Transverse colon (tissue), 4 donors: ENCODE results near the gene ARID3C. TPM values are rescaled to one million over a fixed set of nuclear protein-coding genes. Genes with fewer than 3 reads are reported as not detected.

ENCODE experiments used
- DNase-seq: peaks from one replicate; pipeline ENCODE4 v3.0.0-alpha.2; 2019
- H3K27ac ChIP-seq, 4 donors: fragments of 200-600 bp; sonication (generic); 2 replicates each; pipeline ENCODE4 v1.5.1; 2016 to 2018; ENCODE audit warnings: inconsistent platforms in 4 of 4
- H3K27me3 ChIP-seq: fragments of 200-600 bp; sonication (generic); 2 replicates; pipeline ENCODE4 v1.5.1; 2017; ENCODE audit warnings: inconsistent platforms
- H3K36me3 ChIP-seq, 4 donors: fragments of 200-600 bp; sonication (generic); 2 replicates each; pipeline ENCODE4 v1.5.1; 2017 to 2019; ENCODE audit warnings: inconsistent platforms in 4 of 4
- H3K4me1 ChIP-seq, 4 donors: fragments of 200-600 bp; sonication (generic); 2 replicates each; pipeline ENCODE4 v1.5.1; 2017 to 2020; ENCODE audit warnings: inconsistent platforms in 4 of 4
- H3K4me3 ChIP-seq, 4 donors: fragments of 200-600 bp; sonication (generic); 1 replicate in 1 of 4; 2 replicates in 3 of 4; pipeline versions ENCODE4 v1.5.1 to v1.6.1; 2017 to 2019; ENCODE audit warnings: inconsistent platforms in 4 of 4
- H3K9me3 ChIP-seq, 2 donors: fragments of 200-600 bp; sonication (generic); 2 replicates each; pipeline ENCODE4 v1.5.1; 2017 to 2019; ENCODE audit warnings: inconsistent platforms in 2 of 2
- EP300 ChIP-seq: sonication (generic); formaldehyde crosslinking; IDR thresholded peaks from one replicate; pipeline ENCODE4 v1.6.1; 2017; ENCODE audit warnings: antibody characterized with exemption, low read depth
- POLR2A ChIP-seq: fragments of 450-650 bp; IDR thresholded peaks from one replicate; pipeline ENCODE4 v1.6.1; 2016; ENCODE audit warnings: antibody characterized with exemption, mild to moderate bottlenecking, moderate library complexity
- POLR2AphosphoS5 ChIP-seq, 3 donors: sonication (generic); formaldehyde crosslinking; IDR thresholded peaks; one replicate each; pipeline ENCODE4 v1.6.1; 2016; ENCODE audit warnings: antibody characterized with exemption in 3 of 3
- WGBS, 2 donors: methylation state at CpG; one replicate each; pipeline ENCODE4 v1.1.5; 2018; ENCODE audit warnings: low coverage in 1 of 2; 5-methylcytosine and 5-hydroxymethylcytosine counted together
- in situ Hi-C, 4 donors: fragments of 200-750 bp; cut with MboI; loops; one replicate each; pipeline versions ENCODE4 v1.15.0 to v1.15.1; 2017; ENCODE audit warnings: low sequenced_read_pairs in 3 of 4, low pct_ligation_motif_present in 1 of 4, low pct_unique_long_range_greater_than_20kb in 1 of 4
- intact Hi-C: fragments of 100-400 bp; cut with DNase I; formaldehyde crosslinking; loops from one replicate; pipeline ENCODE4 v1.15.1; 2023; ENCODE audit warnings: low total_unique reads
- total RNA-seq, 4 donors: library from RNA; depleted of rRNA; stranded (reverse); fragments of >200 nt; gene quantifications; one replicate each; pipeline ENCODE4 v1.1.0, GENCODE V29; 2016
- TF ChIP-seq, protein P1 (sequence below), 5 experiments: fragments of 200-600 bp in 3 of 5; fragments of 450-650 bp in 2 of 5; sonication (generic) in 3 of 5; IDR thresholded peaks; 1 replicate in 2 of 5; 2 replicates in 3 of 5; pipeline ENCODE4 v1.5.1; 2016 to 2017; ENCODE audit warnings: antibody characterized with exemption in 5 of 5, inconsistent platforms in 3 of 5, mild to moderate bottlenecking in 2 of 5, moderate library complexity in 1 of 5

Gene ARID3C
- total RNA-seq, 4 donors from 2014 or later, result not detected

DNA sequence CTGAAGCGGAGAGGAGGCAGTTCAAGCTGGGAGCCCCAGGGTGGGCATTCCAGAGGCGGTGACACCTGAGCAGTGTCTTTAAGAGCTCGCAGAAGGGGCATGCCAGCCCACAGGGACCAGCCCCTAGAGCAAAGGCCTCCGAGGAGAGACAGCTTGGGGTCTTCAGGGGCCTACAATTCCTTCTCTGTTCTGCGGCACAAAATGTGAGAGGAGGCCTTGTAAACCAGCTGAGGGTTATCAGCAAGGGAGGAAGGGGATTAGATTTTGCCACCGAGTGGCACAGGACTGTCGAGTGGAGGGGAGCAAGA is 9.2 kb upstream of the ARID3C start:
- peak overlapping the region; percentile 44 to 65 (median 59) for H3K4me3 ChIP-seq
- intact Hi-C loops (no loop called here), in situ Hi-C loops (no loop called here)
- peaks cover 7 to 29% (median 16%) of the 10 kb centered on the region in 4 donors for H3K4me1 ChIP-seq
- DNase-seq, result no peak
- no peaks in the 10 kb centered on the region for H3K36me3 ChIP-seq
- H3K27ac ChIP-seq, result peak overlapping the region; percentile 84 to 89 (median 86)
- H3K27me3 ChIP-seq, result no peaks in the 10 kb centered on the region
- WGBS, 2 donors, result 5% methylated on average over 7 of the region's 7 CpGs; no CpG with 5 or more reads in 1 of the 2 donors
- no peaks in the 10 kb centered on the region for H3K9me3 ChIP-seq
- no peak for TF ChIP-seq POLR2A
- TF ChIP-seq, protein P1, sequence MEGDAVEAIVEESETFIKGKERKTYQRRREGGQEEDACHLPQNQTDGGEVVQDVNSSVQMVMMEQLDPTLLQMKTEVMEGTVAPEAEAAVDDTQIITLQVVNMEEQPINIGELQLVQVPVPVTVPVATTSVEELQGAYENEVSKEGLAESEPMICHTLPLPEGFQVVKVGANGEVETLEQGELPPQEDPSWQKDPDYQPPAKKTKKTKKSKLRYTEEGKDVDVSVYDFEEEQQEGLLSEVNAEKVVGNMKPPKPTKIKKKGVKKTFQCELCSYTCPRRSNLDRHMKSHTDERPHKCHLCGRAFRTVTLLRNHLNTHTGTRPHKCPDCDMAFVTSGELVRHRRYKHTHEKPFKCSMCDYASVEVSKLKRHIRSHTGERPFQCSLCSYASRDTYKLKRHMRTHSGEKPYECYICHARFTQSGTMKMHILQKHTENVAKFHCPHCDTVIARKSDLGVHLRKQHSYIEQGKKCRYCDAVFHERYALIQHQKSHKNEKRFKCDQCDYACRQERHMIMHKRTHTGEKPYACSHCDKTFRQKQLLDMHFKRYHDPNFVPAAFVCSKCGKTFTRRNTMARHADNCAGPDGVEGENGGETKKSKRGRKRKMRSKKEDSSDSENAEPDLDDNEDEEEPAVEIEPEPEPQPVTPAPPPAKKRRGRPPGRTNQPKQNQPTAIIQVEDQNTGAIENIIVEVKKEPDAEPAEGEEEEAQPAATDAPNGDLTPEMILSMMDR (IDR thresholded peaks at IDR 0.05), result no peak
- TF ChIP-seq POLR2AphosphoS5 (IDR thresholded peaks at IDR 0.05), result no peak
- no peak for TF ChIP-seq EP300

DNA sequence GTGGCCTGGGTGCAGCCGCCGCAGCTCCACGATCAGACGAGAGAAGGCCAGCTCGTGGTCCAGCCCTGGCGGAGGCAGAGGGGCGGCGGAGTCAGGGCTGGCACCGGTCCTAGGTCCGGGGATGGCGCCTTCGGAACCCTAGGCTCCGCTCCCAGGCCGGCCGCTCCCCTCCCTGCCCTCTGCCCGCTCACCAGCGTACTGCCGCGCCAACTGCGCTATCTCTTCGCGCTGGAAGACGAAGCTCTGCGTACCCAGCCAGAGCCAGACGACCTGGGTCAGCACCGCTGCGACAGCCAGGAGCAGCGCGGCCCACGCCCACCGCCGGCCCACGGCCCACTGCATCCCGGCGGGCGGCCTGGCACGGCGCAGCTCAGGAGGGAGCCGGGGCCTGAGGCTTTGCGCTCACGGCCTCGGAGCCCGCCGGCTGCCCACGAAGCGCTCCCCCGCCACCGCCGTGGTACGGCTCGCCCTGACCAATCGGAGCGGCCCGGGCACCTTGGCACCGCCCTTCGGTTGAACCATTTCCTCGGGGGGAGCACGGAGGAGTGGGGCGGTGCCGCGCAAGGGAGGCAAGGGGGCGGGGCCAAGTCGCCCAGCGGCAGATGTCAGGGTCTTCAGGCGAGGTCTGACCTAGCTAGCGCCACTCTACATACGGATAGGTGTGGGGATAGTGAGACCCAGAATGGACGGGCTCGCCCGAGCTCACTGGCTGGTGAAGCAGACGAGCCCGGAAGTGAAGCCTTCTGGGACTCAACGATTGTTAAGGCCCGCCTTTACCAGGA is 8.7 kb upstream of the ARID3C start, which contains the start of gene SIGMAR1:
Gene SIGMAR1 (minus strand): TSS at position 432 of the 782 bp plus-strand sequence. CDS start 90 bp downstream, at position 342.
- Histone ChIP-seq H3K4me1 (peaks cover 7 to 29% (median 16%) of the 10 kb centered on the region in 4 donors), H3K27me3 (no peaks in the 10 kb centered on the region), H3K36me3 (no peaks in the 10 kb centered on the region), H3K4me3 (peak within 1 kb of the TSS; percentile 44 to 65 (median 59)), H3K9me3 (no peaks in the 10 kb centered on the region), H3K27ac (peak within 1 kb of the TSS; percentile 84 to 89 (median 86))
- intact Hi-C loops (no loop called here), in situ Hi-C loops (no loop called here)
- peak; percentile 95 for DNase-seq
- 0% methylated on average over 45 of the region's 74 CpGs; no CpG with 5 or more reads in 1 of the 2 donors for WGBS, 2 donors
- TF ChIP-seq, protein P1 (IDR thresholded peaks at IDR 0.05), result peak in 2 of 5 experiments; percentile 14 to 35
- peak; percentile 75 to 92 (median 84) for TF ChIP-seq POLR2AphosphoS5 (IDR thresholded peaks at IDR 0.05)
- TF ChIP-seq POLR2A, result peak; percentile 75
- no peak for TF ChIP-seq EP300

DNA sequence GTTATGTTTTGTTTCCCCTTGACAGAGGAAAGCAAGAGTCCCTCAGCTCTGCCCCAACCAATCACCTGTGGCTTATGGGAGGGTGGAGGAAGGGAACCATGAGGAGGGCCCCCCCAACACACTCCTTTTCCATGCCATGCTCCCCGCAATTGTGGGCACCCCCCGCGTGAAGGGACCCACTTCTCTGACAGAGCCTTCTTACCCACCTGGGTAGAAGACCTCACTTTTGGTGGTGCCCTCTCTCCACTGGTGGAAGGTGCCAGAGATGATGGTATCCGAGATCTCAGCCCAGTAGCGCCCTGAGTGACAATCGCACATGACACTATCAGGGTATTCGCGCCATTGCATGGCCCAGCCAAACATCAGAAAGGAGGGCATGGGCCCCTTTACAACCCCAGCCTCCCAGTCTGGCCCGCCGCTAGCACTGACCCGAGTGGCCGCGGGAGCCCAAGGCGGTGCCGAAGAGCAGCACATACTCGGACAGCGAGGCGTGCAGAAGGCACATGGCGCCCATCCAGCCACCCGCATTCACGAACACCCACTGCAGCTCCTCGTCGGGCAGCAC is 8.0 kb upstream of the ARID3C start:
- no peaks in the 10 kb centered on the region for H3K9me3 ChIP-seq
- H3K4me1 ChIP-seq, result peaks cover 7 to 29% (median 16%) of the 10 kb centered on the region in 4 donors
- 2% methylated on average over 18 of the region's 23 CpGs; no CpG with 5 or more reads in 1 of the 2 donors for whole genome bisulfite sequencing, 2 donors
- in situ Hi-C loops (no loop called here), intact Hi-C loops (no loop called here)
- H3K4me3 ChIP-seq, result peak overlapping the region; percentile 44 to 65 (median 59)
- TF ChIP-seq EP300 (no peak), POLR2A (no peak), POLR2AphosphoS5 (IDR thresholded peaks at IDR 0.05) (no peak)
- TF ChIP-seq, protein P1 (IDR thresholded peaks at IDR 0.05), result no peak
- no peaks in the 10 kb centered on the region for H3K27me3 ChIP-seq
- H3K27ac ChIP-seq, result peak overlapping the region; percentile 84 to 89 (median 86)
- no peak for DNase-seq
- no peaks in the 10 kb centered on the region for H3K36me3 ChIP-seq

DNA sequence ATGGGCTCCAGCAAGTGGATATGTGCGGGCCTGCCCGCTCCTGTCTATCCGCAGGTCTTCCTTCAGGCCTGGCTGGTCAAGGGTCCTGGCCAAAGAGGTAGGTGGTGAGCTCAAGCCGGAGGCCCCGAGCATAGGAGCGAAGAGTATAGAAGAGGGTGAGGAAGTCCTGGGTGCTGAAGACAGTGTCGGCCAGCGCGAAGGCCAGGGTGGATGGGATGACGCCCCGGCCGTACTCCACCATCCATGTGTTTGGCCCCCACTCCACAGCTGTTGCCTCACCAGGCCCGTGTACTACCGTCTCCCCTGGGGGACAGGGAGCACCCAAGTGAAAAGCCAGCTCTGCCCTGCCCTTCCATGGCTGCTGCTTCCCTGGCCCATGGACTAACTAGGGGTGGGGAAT is 6.7 kb upstream of the ARID3C start:
- WGBS, 2 donors, result 91% methylated on average over 14 of the region's 14 CpGs; no CpG with 5 or more reads in 1 of the 2 donors
- no peak overlapping the region for H3K4me3 ChIP-seq
- no peaks in the 10 kb centered on the region for H3K36me3 ChIP-seq
- peaks cover 3% of the 10 kb centered on the region for H3K27me3 ChIP-seq
- peaks cover 7 to 32% (median 16%) of the 10 kb centered on the region in 4 donors for H3K4me1 ChIP-seq
- DNase-seq, result no peak
- no peak overlapping the region for H3K27ac ChIP-seq
- intact Hi-C loops (no loop called here), in situ Hi-C loops (no loop called here)
- TF ChIP-seq POLR2AphosphoS5 (IDR thresholded peaks at IDR 0.05), result no peak
- TF ChIP-seq POLR2A, result no peak
- no peak for TF ChIP-seq EP300
- TF ChIP-seq, protein P1 (IDR thresholded peaks at IDR 0.05), result no peak
- H3K9me3 ChIP-seq, result no peaks in the 10 kb centered on the region
